HG03575 (cell line): ENCODE data around the gene DBNDD1.
"Not testable (repeated sequence)": the region's sequence is repeated elsewhere in the genome, so short reads cannot be mapped to it uniquely, and the experiment has no call there.

Source experiments
- ATAC-seq: cut with Tn5 transposase; IDR thresholded peaks from one replicate; pipeline ENCODE4 v1.9.1; 2021; ENCODE audit not compliant: unreplicated experiment, insufficient number of reproducible peaks, low FRiP score; ENCODE audit errors: extremely low read depth

The DBNDD1 gene

DNA sequence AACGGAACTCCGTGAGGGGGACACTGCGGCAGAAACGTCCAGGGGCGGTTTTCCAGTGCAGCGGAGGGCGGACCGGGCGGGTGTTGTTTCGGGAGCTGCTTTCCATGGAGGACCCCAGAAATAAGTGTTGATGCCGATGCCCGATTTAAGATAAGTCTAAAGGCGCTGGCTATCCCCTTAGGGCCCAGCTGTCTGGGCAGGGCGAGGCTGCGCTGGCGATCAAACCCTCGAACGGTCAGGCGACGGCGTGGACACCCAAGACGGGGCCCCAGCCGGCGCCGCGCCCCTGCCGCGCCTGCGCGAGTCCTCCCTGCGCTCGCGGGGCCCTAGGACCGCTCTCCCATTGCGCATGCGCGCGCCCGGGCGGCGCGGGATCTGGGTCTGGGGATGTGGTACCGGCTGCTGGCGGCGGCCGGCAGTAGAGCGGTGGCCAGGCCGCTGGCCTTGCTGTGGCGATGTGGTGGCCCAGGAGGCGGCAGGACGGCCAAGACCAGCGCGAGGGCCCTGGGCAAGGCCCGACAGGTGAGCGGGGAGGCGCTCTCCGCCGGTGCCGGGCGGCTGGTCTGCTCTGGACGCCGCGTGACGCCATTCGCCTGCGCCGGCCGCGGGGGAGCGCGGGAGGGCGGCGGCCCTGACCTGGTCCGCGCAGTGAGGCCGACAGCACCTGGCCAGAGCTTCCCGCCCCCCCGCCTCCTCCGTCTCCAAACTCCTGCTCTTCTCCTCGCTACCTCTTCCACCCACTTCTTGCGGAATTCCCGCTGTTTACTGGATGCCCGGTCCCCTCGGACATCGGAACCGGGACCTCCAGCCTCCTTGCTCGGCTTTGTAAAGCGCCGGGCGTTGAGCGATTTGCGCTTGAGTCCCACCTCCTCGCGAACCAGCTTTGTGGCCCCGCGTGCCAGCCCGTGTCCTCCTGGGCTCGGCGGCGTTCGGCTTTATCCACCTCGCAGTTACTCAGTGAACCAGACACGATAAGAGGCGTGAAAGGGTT is 46.7 kb downstream of the DBNDD1 start:
- ATAC-seq = no peak

DNA sequence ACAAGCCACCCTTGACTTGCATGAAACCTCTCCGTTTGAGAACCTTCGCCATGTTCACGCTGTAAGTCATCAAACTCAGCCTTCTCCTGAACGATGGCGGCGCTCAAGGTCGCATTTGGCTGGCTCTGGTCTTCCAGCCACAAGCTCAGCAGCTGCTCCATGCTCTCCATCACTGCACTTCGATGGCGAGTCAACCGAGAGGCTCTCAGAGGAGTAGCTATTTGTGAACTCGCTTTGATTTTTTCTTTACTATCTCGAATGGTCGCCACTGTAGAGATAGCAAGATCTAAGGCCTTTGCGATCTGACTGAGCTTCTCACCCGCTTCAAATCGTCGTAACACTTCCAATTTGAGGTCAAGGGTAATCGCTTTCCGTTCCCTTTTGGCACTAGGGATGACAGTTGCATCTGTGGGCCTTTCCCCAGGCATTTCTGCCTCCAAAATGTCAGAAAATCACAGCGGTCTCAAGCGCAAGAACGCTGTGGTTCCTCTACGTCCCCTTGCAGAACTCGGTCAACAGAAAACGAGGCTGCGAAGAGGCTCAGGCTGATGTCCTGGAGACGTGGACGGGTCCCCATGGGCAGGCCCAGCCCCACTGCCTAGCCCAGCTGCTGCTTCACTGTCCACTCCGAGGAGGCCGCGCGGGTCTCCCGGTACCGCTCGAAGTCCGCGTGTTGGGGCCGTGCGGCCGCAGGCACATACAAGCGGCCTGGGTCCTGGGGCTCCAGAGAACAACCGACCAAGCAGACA is 47.6 kb downstream of the DBNDD1 start:
- no peak for ATAC-seq

DNA sequence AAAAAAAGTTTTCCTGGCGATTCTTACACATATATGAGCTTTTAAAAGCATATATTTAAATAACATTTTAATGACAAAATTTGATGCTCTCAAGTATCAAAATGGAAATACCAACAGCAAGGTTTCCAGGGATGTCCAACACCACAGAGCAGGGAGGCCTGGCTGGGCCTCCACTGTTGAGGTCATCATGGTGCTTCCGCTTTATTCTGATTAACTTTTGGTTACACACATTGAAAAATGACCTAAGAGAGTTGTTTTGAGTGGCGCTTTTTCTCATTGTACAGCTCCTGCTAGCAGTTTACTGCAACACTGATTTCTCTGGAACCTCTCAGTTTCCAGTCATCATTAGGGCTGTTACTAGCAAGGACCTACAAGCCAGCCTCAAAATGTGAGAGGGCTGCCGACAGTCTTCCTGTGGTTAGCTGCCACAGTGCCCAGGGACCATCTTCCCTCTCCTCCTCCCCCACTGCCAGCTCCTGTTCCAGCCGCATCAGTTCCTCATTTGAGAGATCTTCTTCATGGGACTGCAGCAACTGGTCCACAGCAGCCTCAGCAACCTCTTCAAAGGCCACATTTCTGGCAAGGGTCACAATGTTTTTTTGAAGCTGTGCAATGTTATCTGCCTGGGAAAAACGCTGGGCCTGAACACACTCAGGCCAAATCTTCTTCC is 49.4 kb downstream of the DBNDD1 start:
- no peak for ATAC-seq

DNA sequence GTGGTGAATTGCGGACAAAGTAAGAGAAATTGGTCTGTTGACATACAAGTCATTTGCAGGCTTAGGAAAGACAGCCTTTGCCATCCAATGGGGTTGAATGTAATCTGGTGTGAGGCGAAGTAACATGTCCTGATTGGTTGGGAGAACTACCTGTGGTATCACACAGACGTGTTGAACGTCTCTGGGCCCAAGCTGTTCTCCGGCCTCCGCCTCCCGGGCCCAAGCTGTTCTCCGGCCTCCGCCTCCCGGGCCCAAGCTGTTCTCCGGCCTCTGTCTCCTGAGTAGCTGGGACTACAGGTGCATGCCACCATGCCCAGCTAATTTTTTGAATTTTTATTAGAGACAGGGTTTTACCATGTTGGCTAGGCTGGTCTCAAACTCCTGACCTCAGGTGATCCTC is 51.2 kb downstream of the DBNDD1 start:
- ATAC-seq = not testable (repeated sequence)

DNA sequence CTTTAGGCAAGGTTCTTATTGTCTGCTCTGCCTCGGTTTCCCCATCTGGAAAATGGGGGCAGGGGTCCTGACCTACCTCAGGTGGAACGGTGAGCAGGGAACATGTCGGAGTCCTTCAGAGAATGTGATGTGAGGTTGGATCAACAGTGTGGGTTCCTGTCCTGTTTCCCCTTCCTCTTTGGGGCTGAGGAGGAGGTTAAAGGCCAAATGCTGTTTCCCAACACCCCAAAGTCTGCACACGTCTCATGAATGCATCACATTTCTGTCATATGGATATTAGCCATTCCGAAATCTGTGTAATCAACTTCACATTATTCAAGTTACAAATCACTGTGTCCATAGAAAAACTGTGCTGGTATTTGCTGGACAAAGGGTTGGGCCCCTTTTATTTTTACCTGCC is 51.8 kb downstream of the DBNDD1 start:
- not testable (repeated sequence) for ATAC-seq

DNA sequence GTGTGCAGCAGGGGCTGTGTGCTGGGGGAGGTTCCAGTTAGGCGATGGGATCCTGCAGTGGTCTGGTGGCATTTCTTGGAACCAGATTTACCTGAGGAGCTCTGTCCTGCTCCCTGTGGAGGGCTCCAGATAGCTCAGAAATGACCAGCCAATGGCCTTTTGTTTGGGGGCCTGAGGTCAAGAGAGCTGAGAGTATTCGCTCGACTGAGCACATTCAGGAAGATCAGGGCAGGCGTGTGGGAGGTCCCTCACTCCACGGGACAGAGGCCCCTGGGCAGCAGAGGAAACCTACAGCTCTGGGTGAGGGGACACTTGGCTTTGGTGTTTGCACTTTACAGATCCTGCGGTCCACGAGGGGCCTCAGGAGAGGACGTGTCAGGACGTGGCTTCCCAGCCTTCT is 52.5 kb downstream of the DBNDD1 start:
- ATAC-seq = no peak

DNA sequence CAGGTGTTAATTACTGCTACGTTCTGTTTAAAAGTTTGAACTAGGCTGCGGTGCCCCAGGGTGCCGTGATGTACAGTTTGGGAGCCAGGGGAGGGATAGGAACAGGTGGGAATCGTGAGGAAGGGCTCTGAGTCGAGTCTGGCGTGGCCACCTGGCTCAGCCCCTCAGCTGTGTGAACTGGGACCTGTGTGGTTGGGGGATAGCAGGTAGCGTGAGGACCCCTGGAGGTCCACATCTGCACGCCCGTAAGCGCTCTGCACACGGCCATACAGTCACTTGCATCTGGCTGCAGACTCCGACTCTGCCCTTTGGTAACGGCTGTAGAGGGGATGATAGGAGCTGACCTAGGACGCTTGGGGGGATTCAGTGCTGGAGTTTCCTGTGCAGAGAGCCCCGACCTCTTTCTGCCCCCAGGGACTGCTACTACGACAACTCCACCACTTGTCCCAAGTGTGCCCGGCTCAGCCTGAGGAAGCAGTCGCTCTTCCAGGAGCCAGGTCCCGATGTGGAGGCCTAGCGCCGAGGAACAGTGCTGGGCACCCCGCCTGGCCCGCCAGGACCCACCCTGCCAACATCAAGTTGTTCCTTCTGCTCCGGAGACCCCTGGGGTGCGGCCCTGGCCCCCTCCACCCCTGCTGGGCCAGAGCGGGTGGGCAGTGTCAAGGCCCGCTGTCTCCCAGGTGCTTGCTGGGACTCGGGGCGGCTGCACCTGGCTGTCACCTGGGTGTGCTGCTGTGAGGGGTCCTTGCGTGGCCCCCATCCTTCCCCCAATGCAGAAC is 53.6 kb downstream of the DBNDD1 start:
- no peak for ATAC-seq

DNA sequence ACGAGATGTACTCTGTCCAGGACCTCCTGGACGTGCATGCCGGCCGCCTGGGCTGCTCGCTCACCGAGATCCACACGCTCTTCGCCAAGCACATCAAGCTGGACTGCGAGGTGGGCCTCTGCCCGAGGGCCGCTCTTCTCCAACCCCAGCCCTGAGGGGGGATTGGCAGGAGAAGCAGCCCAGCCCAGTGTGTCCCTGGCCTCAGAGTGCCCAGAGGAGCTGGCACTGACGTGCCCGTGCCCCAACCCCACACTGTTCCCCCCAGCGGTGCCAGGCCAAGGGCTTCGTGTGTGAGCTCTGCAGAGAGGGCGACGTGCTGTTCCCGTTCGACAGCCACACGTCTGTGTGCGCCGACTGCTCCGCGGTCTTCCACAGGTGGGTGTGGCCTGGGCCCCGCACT is 55.1 kb downstream of the DBNDD1 start:
- no peak for ATAC-seq

DNA sequence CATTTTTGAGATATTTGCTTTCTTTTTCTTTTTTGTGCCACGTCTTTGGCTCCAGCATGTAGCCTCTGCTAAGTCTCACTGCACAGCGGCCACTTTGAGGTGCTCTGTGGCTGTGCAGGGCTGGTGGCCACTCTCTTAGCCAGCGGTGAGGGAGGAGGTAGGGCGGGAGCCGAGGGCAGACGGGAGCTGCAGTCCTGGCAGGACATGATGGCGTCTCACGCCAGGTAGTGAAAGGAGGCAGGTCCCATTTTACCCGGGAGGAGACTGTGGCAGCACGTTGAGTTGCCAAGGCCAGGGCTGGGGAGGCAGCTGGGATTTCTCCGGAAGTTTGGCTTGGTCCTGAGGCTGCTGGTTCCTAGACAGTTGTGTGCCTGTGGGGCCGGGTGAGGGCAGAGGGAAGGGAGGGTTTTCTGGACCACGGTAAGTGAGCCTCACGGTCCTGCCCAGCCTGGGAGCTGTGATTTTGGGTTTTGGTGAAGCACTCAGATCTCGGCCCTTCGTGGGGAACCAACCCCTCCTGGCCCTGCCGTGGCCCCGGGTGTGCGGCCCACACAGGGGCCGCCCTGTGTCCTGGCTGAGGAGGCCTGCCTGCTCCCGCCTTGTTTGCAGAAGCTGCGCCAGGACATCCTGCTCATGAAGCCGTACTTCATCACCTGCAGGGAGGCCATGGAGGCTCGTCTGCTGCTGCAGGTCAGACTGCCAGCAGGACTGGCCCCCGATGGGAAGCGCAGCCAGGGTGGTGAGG is 56.3 kb downstream of the DBNDD1 start:
- ATAC-seq = no peak

DNA sequence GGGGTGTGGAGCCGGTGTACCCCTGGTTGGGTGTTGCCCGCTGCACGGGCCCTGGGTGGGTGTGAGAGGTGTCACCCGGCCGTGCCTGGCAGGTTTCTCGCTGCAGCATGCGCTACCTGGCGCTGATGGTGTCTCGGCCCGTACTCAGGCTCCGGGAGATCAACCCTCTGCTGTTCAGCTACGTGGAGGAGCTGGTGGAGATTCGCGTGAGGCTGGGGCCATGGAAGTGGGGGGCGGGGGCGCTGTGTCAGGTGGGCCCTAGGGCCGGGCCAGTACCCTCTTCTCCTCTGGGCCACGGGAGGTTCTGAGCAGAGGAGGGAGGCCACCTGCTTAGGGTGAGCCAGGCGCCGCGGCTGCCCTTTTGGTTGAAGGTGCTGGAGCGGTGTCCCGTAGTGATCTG is 57.3 kb downstream of the DBNDD1 start:
- no peak for ATAC-seq

DNA sequence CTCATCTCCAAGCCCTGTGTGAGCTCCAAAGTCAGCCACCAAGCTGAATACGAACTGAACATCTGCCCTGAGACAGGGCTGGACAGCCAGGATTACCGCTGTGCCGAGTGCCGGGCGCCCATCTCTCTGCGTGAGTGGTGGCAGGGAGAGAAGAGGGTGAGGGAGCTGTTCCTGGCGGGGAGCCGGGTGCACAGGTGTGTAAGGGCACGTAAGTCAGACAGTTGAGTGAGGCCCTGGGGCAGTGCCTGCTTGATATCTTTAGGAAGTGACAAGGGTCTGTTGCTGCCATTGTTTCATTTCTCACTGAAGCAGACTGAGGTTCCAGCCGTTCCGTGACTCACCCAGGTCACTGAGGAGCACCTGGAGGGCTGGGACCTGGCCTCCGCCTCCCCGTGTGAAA is 58.3 kb downstream of the DBNDD1 start:
- no peak for ATAC-seq

DNA sequence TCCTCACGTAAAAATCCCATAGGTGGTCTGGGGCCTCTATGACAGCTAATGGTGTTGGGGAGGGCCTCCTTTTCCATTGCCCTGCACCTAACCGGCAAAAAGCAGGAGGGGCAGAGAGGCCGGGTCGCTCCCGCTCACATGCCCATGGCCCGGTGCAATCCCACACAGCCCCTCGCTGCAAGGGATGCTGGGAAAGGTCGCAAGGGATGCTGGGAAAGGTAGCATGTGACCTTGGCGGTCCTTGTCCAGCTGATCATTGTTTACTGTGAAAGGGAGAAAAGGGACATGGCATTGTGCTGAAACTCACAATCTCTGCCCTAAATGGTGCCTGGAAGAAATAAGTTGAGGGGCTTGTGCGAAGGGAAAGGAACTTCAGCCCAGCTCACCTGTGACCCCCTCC is 60.7 kb downstream of the DBNDD1 start:
- no peak for ATAC-seq

DNA sequence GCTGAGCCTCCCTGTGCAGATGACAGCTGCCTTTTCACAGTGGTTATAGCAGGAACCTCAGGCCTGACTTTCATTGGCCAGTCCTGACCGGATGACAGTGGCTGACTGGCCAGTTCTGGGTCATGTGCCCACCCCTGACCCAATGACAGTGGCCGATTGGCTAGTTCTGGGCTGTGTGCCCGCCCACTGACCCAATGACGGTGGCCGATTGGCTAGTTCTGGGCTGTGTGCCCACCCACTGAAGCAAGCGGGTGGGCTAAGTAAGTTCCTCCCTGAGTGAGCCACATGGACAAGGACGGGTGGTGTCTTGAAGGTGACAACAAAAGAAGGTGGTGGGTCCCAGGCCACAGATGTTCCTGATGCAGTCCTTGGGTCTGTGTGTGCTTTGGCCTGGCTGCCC is 61.2 kb downstream of the DBNDD1 start:
- ATAC-seq = no peak

DNA sequence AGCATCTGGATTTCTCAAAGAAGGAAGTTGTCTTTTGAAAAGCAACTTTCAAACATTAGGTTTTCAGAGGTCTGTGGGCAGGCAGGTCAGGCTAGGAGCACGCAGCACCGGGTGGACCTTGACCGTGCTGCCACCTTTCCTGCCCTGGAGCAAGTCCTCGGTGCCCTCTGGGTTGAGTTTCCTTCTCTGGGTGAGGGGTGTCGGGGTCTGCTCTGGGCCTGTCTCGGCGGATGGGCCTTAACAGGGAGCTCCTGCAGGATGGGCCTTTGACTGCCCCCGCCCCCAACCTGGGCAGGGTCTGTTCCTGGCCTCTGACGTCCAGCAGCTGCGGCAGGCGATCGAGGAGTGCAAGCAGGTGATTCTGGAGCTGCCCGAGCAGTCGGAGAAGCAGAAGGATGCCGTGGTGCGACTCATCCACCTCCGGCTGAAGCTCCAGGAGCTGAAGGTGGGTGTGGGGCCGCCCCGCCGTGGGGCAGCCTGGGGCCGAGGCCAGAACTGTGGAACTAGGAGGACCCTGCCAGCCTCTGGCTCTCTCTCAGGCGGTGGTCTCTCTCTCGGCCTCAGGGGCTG is 62.0 kb downstream of the DBNDD1 start:
- ATAC-seq = no peak

DNA sequence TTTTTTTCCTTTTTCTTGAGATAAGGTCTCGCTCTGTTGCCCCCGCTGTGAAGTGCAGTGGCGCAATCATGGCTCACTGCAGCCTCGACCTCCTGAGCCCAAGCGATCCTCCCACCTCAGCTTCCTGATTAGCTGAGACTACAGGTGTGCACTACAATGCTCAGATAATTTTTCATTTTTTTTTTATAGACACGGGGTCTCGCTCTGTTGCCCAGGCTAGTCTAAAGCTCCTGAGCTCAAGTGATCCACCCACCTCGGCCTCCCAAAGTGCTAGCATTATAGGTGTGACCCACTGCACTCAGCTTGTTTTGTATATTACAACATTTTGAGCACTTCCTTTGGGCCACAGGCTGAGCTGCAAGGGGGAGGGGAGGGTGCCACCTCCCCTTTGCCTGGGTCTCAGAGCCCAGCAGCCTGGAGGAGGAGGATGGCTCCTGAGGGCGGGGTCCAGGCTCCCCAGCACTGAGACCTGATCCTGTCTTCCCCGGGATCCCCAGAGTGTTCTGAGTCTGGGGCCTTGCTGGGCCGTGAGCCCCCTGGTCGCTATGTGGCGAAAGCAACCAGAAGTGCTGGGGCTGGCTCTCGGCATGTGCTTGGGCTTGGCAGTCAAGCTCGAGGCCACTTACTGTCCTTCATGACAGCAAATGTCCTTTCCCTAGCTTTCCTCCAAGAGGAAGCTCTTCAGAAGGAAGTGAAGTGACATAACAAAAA is 62.6 kb downstream of the DBNDD1 start:
- ATAC-seq = no peak

DNA sequence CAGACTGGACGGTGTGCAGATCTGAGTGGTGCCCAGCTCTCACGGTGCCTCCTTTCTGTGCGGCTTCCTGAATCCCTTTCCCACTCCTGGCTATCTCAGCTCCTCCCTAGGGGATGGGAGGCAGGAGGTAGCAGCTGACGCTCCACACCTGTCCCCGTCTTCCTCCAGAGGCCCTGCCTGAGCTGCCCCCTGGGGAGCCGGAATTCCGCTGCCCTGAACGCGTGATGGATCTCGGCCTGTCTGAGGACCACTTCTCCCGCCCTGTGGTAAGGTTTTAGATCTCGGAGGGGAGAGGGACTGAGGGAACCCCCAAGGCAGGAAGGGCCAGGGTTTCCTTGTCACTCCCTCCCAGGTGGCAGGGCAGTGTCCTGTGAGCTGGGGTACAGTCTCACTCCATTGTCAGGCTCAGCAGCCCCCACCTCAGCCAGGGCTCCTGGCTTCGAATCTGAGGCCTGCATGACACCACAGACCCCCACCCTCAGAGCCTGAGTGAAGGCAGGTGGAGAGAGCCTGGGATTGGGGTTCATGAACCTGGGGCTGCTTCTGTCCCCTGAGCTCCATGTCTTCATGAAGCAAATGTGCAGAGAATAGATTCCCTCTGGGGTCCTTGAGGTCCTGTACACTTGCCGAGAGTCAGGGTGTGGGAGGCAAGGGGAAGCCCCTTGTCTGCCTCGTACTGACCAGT is 64.1 kb downstream of the DBNDD1 start:
- ATAC-seq = no peak
